HG02610 (cell line): ENCODE data around the gene TRNAU1AP.

ENCODE experiments used
- ATAC-seq: cut with Tn5 transposase; IDR thresholded peaks from one replicate; pipeline ENCODE4 v1.9.1; 2021; ENCODE audit warnings: mild to moderate bottlenecking, moderate library complexity; ENCODE audit not compliant: unreplicated experiment

Gene TRNAU1AP

DNA sequence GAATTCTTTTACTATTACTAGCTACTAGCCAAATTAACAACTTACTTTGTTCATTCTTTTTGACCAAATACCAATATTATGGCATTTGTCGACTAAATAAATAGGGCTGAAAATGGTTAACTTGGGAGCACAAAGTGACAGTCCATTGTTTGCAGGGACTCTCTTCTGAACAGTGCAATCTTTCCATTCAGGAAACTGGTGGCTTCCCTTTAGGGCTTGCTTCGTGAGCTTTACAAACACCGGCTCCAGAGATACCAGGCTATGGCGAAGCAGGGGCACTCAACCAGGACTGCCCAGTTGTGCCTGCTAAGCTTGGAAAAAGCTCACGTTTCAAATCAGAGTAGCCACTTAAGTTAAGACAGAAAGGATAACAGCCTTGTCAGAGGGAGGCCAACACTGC lies 51.5 kb downstream of the TRNAU1AP start:
- no peak for ATAC-seq

DNA sequence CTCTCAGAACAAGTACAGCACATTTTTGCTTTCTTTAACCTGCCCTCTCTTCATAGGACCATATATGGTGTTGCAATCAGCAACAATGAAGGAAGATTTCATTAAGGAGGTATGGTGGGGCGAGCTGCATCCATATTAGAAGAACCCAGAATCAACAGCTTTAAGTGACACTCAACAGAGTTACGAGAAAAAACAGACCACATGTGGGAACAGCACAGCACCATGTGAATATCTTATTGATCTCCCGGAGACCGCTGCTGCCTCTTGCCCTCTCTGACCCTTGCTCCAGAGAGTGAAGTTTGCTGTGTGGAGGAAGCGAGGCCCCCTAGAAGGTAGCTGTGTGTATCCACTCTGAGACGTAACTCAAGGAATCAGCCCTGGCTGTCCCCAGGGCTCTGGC lies 52.1 kb downstream of the TRNAU1AP start:
- no peak for ATAC-seq

DNA sequence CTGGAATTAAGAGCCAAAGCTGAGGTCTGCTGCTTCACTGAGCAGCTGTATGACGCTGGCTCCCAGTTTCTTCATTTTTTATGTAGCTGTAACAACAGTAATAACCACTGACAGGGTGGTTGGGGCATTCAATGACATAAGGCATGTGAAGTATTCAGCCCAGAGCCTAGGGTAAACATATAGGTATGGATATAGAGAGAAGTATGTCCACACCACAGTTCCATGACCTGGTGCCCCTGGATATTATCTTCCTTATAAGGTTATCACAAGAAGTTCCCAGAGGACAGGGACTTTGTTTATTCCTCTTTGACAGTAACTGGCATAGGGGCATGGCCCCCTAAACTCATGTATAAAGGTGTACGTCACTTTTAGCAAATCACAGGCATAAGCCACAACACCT lies 53.9 kb downstream of the TRNAU1AP start:
- no peak for ATAC-seq

DNA sequence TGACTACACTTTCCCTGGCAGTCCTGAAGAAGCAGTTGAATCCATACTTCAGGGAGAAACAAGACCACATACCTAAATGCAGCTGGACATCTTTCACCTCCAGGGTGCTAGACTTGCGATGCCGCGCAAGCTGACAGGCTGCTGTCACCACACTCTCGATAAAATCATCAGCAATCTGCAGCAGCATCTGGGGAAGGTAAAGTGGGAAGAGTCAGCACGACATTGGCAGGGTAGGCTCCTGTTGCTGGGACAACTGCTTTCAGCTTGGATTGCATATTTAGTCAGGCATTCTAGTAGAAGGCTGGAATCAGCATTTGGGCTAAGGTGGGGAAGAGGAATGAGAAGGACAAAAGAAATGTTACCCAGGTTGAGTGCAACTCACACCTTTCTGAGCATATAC lies 60.3 kb downstream of the TRNAU1AP start:
- no peak for ATAC-seq
